ENCODE data around the gene SHISA9.

The SHISA9 gene

DNA sequence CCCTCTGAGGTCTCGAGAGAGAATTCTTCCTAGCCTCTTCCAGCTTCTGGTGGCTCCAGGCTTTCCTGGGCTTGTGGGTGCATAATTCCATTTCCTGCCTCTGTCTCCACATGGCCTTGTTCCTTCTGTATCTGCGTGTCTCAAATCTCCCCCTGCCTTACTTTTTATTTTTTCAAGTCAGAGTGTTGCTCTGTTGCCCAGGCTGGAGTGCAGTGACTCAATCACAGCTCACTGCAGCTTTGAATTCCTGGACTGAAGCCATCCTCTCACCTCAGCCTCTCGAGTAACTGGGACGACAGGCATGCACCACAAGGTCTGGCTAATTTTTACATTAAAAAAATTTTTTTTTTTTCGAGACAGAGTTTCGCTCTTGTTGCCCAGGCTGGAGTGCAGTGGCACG, 120.6 kb downstream of the SHISA9 start:
- DNase-seq (ENCODE audit: low read depth), result no peak

DNA sequence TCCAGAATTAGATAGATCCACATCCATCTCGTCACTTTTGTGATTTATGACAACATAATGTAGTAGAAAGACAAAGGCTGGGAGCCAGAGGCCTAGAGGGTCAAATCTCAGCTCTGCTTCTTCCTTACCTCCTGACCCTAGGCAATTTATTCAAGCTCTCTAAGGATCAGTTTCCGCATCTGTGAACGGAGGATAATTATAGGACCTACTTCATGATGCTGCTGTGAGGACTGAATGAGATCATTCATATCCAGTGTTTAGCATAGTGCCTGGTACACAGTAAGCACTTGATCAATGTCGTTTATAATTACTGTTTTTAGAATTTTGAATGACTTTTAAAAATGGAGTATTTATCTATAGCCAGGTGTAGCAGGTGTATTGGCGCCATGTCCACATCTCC, 128.4 kb downstream of the SHISA9 start:
- no peak for DNase-seq (ENCODE audit: low read depth)

DNA sequence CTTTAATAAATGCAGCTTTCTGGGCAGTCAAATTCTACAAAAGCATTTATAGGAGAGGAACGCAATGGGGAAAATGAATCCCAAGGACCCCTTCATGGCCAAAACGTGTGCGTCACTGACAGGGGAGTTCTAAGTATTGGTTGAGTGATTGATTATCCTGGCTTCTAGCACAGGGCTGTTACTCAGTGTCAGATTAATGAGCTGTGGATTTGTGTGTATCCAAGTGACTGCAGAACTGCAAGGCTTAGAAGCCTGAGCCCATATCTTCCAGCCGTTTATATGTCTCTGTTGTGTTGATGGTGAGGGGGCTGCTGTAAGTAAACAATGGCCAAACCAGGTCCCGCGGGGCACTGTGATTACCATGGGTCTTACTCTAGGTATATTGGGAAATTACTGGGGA, 129.4 kb downstream of the SHISA9 start:
- DNase-seq (ENCODE audit: low read depth), result no peak

DNA sequence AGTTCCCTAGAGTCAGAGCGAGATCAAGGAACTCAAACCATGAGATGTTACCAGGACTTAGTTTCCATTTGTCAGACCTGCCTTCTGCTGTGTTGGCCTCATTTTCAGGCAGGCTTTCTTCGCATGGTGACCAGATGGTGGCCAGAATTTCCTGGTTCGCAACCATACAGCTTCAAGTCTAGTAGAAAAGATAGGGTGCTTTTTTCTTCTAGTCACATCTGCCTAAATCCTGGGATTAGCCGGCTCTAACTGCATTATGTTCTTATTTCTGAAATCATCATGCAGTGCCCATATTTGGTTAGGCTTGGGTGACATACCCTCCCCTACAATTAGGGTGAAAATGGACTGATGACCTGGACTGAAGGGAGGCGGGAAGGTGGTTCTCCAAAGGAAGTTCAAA, 131.5 kb downstream of the SHISA9 start:
- no peak for DNase-seq (ENCODE audit: low read depth)

DNA sequence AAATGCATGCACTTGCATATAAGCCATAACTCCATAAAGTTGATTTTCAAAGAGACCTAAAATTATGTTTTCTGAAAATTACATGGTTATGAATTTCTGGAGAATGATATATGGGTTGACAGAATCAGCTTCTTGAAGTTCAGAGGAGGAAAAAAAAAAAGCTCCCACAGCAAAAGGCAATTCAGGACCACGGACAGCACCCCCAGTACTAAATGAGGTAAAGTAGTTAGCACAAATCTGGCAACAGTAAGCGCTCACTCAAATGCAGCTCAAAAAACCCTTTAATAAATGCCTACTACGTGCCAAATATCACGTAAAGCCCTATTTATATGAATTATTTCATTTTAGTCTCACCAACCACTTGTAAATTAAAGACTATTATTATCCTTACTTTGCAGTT, 135.2 kb downstream of the SHISA9 start:
- DNase-seq (ENCODE audit: low read depth), result no peak

DNA sequence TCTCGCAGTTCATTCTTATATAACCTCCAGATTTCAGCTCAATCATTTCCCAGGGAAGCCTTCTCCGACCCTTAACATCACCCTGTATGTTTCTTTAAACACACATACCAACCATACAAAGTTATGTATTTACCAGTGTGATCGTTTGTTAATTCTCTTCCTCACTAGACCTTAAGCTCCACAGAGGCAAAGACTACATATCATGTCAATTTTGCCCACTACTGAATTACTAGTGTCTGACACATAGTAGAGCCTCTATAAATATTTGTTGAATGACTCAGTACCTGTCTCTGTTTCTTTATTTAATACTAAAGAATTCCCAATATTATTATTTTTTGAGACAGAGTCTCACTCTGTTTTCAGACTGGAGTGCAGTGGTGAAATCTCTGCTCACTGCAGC, 137.2 kb downstream of the SHISA9 start:
- DNase-seq (ENCODE audit: low read depth), result no peak

DNA sequence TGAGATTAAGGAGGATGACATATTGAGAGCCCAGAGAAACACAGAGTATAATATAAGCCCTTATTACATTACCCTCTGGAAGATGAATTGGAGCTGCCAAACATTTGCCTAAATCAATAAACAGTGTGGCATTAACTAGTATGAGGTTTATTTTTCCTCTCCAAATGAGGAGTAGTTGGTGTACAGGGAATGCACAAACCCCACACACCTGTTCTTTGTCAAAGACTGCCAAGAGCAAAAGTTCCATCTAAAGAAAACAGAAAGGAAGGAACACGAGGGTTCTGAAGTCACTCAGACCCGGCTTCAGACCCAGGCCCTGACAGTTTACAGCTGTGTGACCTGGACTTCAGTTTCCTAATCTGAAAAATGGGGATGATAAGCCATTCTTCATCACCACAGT, 138.1 kb downstream of the SHISA9 start:
- no peak for DNase-seq (ENCODE audit: low read depth)

DNA sequence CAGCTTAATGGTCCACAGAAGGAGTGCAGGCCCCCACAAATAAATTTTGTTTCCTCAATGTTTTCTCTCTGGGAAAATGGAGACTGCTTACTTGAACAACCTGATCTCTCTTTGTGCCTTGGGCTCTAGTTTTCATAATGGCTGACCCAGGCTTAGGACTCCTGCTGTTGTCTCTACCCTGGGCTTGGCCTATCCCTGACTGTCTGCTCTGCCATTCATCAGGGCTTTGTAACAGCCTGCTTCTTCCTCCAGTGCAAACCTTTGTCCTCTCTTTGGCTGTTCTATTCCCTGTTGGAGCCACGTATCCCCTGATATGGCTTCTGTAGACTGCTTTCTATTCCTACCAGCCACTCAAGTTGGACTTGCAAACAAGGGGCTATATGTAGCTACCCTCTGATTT, 139.8 kb downstream of the SHISA9 start:
- DNase-seq (ENCODE audit: low read depth), result no peak

DNA sequence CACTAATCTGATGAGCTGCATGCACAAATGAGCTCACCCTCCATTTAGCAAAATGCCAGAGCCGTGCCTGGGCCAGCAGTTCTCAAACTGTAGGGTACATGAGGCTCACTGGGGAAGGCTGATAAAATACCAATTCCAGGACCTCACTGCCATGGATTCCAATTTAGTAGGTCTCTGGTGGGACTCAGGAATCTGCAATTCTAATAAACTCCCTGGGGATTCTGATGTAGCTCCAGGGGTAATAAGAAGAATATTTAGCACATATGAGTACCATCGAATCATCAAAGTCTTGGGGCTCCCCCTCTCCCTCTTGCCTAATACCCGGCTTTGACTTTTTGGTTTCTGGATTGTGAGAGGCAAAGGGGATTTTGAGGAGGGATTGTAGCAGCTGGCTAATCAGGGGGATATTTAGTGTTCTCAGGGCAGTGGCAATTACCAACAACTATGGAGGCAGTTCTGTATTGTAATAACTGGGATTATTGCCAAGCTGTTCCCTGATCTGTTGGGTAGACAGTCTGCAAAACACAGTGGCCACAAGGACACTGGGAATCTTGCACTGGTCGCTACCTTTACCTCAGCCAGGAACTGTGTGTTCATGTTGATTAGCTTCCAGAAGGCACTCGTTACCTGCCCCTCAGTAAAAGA, 140.4 kb downstream of the SHISA9 start:
- no peak for DNase-seq (ENCODE audit: low read depth)

DNA sequence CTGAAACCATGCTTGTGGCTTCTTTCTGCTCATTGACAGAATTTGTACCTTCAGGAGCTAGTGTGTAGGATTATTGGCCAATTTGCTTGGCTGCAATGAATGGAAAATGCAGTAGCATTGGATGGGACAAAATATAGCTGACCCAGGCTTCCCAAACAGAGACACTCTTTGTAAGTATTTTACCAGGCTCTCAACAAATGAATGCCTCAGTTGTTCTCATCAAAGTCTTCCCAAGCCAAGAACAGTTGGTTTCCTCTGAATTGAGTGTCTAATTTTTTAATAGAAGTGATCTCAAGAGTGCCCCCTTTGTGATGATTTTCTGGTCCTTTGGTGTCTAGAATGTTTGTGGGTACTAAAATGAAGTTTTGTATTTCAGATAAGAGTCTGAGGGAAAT, 140.9 kb downstream of the SHISA9 start:
- no peak for DNase-seq (ENCODE audit: low read depth)

DNA sequence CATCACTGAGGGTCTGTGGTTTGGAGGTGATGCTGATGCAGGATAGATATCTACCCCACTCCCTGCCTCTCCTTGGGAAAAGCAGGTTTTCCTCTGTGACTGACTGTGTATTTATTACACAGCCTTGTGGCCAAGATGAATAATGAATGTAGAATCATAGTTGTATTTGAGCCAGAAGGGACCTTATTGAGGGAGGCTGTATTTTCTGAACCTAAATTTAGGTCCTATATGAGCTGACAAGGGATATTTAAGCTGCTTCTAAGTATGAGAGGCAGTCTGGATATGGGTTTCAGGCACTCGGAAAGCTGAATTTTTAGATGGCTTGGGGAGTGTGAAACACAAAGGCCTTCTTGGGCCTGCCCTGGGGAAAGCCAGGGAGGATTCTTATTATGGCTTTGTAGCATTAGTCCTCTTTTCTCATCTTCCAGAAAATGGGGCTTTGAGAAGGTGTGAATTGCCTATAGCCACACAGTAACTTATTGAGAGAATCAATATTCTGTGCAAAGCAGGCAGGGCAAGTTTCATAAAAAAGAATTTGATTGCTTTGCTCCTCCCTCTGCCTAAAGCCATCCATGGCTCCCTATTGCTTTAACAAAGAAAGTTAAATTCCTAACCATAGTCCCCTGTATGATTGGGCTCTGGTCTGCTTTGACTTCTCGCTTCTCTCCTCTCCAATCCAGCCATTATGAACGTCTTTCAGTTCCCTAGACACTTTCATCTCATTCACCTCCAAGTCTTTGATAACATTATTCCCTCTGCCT, 144.8 kb downstream of the SHISA9 start:
- no peak for DNase-seq (ENCODE audit: low read depth)

DNA sequence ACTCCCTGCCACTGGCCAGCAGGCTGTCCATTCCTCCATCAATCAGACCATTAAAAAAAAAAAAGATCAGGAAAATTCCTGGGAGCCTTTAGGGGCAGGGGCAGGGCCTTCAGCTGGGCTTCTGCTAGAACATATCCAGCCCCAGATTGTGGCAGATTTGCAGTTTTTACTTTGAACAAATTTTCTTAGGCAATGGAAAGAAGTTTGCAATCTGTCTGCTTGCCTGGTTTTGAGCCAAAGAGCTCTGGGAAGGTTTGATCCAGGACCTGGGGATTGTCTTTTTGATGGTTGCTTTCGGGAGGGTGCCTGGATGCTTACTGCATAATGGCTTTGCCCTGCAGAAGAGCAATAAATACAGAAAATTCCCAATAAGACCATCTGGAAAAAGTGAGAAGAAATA, 145.9 kb downstream of the SHISA9 start:
- no peak for DNase-seq (ENCODE audit: low read depth)

DNA sequence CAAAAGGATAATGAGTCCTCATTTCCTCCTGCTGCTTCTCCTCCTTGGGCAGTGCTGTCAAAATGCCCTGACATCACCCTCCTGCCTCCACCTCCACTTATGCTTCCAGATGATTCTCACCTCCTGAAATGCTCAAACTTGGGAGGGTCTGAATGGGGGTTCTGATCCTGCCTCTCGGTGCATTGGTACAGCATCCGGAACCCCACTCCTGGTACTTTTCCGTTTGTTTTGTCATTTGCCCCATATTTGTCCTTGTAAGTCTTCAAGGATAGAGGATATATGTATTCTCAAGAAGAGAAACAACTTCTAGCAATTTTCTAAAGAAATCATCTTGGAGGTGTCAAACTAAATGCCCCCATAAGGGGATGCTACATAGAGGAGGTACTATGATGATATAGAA, 148.3 kb downstream of the SHISA9 start:
- DNase-seq (ENCODE audit: low read depth), result no peak

DNA sequence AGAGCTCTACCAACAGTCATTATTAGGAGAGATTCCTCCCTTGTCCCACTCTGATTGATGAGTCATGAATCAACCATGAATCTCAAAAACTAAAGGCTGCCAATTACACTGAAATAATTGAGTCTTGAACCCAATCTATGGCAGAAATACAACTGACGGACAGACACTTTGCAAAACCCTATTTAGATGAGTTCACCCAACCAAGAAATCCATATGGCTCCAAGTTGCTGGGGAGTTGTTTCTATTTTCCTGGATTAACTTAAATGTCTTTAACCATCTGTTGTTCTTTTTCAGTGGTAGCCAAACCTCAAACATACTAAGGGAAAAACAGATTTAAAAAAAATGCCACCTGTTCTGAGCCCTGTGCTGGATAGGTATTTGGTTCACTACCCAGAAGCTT, 151.0 kb downstream of the SHISA9 start:
- DNase-seq (ENCODE audit: low read depth), result no peak

DNA sequence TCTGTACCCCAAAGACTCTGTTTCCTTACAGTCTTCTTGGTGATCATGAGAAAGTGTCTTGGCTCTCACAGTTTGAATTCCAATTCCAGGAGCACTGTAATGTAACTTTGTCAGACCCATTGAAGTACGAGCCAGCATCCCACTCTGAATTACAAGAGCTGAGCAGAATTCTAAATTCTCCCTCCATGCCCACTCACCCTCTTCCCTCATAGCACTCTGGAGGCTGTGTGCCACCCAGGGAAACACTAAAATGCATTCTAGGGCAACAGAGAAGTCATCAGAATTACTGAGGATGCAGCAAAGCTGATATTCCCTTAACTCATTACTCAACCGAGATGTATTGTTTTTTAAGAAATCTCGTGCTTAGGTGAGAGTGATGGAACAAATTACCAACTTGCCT, 154.1 kb downstream of the SHISA9 start:
- no peak for DNase-seq (ENCODE audit: low read depth)

DNA sequence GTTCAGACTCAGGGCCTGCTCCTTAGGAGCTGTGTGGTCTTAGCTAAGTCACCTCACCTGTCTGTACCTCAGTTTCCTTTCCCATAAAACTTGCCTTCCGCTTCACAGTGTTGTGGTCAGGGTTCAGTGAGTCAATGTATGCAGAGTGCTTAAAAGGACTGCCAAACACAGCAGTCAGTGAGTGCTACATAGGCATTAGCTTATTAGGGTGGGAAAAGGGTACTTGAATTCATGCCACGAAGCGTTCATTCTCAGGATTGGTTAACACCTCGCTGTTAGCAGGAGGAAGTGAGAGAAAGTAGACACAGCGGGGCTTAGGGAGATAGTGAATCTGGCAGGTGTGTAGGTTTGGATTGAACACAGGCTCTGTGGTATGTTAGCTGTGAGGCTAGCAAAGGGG, 155.2 kb downstream of the SHISA9 start:
- DNase-seq (ENCODE audit: low read depth), result no peak

DNA sequence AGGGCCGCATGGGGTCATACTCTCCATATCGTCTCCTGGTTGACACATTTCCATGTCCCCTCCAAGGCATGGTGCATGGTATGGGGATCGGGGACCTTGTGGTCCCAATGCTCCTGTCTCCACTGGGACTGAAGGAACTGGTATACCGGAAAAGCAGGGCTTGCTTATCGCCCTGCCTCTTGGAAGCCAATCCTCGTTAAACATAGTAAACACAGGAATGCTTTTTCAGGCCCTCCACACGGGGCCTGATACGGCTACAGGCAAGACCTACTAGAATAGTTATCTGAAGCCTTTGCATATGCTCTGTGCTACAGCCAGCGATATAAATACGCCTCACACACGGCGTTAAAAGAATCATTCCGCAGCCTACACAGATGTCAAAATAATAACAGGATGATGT, 159.5 kb downstream of the SHISA9 start:
- DNase-seq (ENCODE audit: low read depth), result no peak

DNA sequence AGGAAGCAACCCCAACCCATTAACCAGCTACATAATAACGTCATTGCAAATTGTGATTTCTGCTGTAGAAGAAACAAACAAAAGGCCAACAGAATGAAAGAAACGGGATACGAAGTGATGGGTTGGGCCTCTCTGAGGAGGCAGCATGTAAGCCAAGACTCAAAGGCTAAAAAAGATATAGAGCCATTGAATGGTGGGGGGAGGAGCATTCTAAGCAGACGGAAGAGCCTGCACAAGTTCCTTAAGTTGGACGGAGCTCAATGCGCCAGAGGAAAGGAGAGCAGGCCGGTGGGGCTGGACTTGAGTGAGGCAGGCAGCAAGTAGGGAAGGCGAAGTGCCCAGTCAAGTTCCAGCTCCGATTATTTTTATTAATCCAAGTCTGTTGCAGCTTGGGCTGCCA, 160.3 kb downstream of the SHISA9 start:
- no peak for DNase-seq (ENCODE audit: low read depth)

DNA sequence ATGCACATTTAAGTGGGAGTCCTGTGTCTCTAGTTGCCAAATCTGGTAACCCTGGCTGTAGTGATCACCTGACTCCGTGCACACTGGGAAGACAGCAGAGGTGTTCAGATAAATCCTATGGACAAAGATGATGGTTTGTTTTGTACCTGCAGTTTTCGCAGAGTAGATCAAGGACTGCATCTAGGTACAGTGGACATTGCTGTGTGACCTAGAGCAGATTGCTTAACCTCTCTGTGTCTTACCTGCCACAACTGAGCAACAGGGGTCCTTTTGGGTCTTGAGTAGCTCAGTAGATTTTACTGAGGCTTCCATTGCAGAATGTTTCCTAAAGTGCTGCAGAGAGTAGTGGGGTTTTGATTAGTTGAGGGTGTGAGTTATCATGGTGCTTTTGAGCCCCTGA, 160.8 kb downstream of the SHISA9 start:
- no peak for DNase-seq (ENCODE audit: low read depth)

DNA sequence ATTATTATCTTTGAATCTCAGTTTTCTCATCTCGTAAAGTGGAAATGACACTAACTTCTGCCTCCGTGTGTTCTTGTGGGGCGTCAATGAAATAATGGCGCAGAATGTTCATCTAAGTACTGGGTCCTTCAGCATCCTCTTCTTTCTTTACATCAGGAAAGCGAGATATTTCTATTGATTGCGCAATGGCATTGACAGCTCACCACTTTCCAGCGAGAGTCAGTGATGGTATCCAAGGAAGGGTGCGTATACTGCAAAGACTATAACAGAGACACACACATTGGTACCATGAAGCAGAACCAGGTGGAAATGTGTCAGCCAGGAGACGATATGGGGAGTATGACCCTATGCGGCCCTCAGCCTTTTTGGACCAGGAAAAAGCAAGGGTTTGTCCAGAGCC, 162.1 kb downstream of the SHISA9 start:
- no peak for DNase-seq (ENCODE audit: low read depth)

DNA sequence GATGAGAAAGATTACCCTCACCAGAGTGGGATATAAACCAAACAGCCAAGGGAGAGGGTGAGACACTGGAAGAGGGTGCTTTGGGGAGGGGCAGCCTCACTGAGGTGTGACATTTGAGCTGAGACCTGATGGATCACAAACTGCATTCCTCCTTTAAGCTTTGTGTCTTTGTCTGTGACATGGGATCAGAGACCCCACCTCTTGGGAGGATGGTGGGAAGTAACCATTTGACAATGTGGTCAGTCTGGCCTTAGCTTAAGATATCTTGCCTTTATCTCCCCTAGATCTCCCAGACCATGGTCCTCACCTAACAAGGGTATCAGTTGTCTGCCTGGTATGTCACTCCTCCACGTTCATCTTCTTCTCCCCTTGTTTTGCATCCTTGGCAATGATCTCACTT, 163.4 kb downstream of the SHISA9 start:
- no peak for DNase-seq (ENCODE audit: low read depth)

DNA sequence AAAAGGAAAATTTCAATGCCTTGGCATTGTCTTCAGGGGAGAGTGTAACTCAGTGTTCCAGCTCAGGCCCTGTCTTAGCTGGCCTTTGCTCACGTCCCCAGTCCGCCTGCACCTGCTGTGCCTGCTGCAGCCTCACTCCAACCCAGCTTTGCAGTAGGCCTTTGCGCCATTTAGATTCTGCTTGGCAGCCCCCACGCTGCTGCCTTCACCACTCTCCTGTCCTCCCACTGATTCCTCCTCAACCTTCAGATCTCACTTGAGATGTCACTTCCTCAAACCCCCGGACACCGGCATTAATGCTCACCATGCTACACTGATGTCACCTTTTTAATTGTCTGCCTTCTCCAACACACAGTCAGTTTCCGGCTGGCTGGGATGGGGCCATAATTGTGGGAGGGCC, 166.2 kb downstream of the SHISA9 start:
- no peak for DNase-seq (ENCODE audit: low read depth)

DNA sequence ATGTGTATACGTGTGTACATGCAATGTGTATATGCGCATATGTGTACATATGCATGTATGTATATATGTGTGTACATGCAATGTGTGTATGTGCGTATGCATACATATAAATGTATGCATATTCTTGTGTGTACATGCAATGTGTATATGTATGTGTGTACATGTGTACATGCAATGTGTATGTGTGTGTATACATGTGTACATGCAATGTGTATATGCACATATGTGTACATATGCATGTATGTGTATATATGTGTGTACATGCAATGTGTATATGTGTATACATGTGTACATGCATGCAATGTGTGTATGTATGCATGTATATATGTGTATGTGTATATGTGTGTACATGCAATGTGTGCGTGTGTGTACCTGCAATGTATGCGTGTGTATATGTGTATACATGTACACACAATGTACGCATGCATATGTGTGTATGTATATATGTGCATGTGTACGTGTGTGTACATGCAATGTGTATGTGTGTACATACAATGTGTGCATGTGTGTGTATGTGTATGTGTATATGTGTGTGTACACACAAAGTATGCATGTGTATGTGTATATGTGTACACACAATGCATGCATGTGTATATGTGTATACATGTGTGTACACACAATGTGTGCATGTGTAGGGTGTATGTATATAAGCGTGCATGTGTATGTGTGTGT, 167.7 kb downstream of the SHISA9 start:
- DNase-seq (ENCODE audit: low read depth), result no peak

DNA sequence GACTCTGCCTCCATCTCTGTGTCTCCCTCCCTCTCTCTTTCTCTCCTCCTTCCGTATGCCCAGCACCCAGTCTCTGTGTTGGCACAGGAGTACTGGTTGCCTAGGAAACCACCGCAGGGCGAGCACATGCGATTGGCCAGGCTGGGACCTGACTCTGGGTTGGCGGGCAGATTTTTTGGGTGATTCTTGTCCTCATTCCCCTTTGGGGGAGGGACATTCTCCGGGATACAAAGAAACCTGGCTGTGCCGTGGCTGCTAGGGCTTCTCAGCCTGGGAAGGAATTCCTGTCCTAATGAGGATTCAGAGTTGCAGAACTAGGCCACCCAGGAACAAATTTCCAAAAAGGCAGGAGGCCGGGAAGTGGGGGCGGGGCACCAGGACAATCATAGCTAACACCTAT, 168.9 kb downstream of the SHISA9 start:
- DNase-seq (ENCODE audit: low read depth), result no peak

Measured in activated T-cell treated with anti-CD3 and anti-CD28 coated beads for 24 hours (primary cell).